GM19193 (cell line): ENCODE results near the gene ERI3.

Experiments
- POLR2A ChIP-seq: IDR thresholded peaks from 4 replicates; pipeline ENCODE4 v1.6.1; 2011; ENCODE audit not compliant: insufficient read depth, insufficient read length; ENCODE audit errors: extremely low read depth

ERI3 gene

DNA sequence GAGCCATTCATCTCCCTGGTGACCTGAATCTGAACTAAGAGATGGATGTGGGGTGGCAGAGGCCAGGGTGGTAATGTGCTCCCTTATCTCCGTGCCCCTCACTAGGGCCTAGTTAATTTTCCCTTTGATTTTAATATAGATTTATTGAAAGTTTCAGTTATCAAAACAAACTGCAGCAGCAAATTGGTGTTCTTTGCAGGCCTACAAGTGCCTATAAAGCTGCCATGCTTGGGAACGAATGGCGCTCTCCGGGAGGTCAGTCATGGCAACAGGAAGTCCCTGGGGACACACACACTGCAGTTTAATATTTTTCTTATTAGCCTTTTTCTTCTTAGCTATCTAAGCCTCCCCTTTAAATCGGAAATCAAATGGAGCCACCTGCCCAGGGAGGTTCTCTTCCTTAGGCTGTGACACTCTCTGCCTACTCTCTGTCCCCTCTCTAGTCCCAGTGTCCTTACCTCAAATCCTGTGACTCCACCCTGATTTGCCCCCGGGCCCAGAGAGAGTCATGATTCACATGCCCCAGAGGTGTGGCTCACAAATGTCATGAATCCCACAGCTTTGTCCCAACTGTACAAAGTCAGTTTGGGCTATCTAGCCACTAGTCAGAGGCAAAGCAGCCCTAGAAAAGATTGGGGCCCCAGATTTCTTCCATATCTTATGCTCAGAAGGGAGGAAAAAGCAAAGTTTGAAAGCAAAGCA lies 4.3 kb upstream of the ERI3 start:
- no peak for TF ChIP-seq POLR2A

DNA sequence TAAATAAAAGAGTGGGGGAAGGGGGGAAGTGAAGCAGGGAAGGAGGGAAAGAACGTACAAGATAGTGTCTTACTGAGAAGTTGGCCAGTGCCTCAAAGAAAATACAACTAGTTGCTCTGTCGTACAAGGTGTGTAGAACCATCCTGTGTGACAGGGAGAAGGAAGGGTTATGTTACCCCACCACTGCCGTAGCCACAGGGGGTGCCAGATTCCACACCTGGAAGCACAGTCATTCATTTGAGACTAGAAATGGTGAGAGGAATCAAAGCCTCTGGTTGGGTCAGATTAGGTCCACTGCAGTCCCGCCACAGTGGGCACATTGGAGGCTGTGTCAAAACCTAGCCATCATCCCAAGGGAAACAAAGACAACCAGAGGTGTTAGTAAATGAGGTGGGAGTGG lies 2.7 kb upstream of the ERI3 start:
- TF ChIP-seq POLR2A = no peak

DNA sequence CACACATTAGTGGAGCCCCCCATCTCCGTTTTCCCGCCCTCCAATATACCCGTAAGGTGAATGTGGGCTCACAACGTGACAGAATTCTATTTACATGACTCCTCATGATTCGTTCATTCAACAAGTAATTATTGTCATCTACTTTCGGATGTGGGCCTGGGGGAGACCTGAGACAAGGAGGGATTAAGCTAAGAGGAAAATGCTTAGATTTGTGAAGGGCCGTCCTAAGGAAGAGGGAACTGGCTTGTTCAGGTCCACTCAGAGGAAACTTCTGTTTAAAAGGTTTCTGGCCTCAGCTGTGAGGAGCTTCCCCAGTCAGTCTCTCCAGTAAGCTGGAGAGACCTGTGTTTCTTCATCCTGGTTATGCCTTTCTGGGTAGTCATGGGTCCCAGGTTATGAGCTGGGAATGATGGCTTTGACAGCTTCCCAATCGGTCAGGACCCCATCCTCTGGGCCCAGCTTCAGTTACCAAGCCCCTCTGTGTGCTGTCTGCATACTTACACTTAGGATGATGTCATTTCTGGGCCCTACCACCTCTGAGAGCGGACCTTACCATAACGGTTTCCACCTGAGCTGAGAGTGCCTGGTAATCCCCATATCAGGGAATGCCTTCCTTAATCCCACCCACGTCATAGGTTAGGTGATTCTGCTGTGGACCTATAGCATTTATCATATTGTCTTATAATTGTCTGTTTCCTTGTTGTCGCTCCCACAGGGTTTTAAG lies 687 bp upstream of the ERI3 start:
- TF ChIP-seq POLR2A = no peak

DNA sequence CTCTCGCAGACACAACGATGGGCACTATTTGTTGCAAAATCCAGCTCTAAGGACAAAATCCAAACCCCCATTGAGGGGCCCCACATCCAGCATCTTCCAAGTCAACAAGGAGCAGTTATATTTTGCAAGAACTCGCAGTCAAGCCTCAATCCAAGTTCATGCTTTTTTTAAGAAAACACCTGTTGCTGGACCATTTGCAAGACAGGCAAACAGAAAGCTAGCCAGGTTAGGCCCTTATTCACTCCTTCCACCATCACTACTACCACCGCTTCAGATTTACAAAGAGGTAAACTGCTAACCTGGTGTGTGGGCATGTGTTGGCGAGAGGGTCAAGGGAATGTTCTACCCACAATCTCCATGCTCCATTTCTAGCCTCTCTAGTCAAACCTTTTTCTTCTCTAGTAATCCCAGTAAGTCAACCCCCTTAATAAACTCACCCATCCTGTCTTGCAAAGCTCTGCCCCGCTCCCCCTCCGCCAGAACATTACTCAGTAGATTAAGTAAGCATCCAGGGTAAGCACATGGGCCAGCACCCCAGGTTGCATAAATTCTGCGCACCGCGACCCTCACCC lies 703 bp downstream of the ERI3 start:
- TF ChIP-seq POLR2A = no peak

DNA sequence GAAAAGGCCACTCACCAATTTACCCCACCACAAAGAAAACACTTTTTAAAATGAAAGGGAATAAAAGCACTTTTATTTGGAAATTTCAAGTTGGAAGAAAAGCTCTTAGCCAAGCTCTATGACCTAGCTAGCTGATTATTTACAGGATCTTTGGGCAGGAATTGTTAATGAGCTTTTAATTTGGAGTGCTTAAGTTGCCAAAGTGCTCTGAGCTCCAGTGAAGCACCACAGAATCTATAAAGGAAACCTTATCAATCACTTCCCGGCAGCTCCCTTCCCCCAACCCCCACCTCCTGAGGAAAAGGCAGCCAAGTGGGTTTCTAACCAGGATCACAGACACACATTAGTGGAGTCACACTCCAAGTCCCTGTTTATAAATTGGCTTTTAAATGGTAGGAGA lies 1.5 kb downstream of the ERI3 start:
- TF ChIP-seq POLR2A = no peak

DNA sequence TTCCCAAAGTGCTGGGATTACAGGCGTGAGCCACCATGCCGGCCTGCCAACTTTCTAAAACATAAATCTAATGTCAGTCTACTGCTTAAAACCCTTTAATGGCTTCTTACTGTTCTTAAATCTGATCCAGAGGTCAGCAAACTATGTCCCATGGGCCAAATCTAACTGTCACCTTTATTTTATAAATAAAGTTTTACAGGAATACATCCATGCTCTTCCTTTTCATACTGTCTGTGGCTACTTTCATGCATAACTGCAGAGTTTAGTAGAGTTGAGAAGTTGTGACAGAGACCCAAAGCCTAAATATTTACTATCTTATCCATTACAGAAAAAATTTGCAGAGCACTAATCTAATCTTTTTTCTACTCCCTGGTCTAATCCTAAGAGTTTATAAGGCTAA lies 3.8 kb downstream of the ERI3 start:
- no peak for TF ChIP-seq POLR2A

DNA sequence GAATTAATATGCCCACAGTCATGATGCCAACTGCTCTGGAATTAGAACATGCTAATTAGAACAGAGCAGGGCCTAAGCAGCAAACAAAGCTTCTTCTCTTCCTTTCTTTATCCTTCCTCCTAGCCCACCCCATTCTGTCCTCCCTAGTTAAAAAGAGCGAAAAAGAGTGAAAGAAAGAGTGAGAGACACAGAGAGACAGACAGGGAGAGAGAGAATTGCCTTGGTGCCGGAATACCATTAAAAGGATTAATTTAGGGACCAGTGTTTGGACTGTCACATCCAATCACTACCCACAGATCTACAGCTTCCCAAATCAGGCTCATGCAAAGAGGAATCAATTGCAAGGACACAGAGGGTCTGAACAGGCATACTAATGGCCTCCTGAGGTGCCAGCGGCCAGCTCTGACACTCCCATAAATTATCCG lies 7.0 kb downstream of the ERI3 start:
- no peak for TF ChIP-seq POLR2A

DNA sequence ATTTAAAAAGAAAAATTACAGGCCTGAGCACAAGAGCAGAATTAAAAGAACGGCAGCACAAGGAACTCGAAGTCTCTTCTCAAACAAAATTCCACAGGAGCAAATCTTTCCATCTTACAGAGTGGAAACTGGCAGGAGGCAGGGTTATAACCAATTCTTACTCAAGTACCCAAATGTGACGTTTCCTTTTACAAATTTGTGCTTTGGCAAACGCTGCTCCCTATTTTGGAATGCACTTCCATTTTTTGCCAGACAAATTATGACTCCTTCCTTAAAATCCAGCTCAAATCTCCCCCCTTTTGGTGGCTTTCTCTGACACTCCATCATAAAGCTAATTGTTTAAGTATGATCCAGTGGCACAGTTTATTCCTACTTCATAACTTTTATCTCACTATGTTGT lies 7.8 kb downstream of the ERI3 start:
- no peak for TF ChIP-seq POLR2A

DNA sequence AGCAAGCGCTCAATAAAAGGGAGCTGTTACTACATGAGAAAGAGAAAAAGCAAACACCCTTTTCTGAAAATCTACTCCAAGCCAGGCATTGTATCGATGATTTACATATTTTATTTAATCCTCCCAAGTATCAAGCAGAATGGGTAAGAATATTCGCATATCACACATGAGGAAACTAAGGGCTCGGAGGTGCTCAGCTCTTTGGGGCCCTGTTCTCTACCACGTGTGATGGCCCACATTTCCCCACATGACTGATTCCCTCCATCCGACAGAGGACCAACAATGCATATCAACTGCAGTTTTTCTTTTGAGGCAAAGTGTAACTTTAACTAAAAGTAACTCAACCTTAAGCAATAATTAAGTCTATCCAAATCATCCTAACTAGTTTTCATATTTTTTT lies 8.2 kb downstream of the ERI3 start:
- no peak for TF ChIP-seq POLR2A

DNA sequence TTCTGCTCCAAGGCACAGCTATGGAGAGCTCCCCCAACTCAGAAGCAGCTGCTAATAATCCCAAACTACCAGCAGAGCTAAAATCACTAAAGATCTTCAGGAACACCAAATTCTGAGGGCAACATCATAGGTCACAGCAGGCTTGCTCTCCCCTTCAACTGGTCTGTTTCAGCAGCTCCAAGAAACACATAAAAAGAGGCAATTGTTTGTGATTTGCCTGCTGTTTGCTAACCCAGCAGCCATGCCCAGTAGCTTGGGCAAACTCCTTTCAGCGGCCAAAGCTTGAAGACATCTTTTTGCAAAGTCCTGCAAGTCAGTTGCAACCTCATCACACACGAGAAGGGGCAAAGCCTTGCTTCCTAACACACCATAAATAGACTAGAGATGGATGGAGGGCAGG lies 8.9 kb downstream of the ERI3 start:
- no peak for TF ChIP-seq POLR2A

DNA sequence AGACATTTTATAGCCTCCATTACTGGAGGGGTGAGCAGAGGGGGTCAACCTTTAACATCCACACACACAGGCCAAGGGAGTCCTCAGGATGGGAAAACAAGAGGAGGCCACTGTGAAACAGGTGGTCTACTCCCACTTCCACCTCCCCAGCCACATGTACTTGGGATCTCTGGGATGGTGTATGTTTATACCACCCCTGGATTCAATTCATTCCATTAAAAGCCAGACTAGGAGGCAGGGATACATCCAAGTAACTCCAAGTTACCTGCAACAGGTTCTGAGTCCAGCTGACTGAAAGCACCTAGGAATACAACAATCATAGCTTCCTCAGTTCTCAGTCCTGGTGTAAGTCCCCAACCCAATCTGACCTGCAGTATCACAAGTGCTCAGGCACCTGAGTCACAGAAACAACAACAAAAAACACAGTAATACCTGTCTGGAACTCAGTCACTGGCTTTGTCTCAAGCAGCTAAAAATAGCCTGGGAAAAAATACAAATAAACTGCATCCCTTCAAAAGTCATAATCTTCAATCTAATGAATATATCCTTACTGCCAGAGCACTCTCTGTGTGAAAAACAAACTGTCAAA lies 9.8 kb downstream of the ERI3 start:
- TF ChIP-seq POLR2A = no peak

DNA sequence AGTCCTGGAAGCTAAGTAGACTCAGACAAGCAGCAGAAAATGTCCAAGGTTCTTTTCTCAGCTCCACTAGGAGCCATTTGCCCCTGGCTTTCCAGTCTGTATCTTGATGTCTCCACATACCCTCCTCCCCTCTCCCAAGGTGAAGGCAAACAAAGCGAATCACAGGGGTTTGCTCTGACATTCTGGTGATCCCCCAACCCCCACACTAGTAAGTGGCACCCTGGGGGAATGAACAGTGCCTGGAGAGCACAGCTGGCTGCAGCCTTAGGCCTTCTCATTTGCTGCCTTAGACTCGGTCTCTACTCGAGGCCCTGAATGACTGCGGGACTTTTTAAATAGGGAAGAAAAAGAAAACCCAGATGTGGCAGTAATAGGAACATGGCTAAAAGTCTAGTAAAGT lies 15.3 kb downstream of the ERI3 start:
- no peak for TF ChIP-seq POLR2A

DNA sequence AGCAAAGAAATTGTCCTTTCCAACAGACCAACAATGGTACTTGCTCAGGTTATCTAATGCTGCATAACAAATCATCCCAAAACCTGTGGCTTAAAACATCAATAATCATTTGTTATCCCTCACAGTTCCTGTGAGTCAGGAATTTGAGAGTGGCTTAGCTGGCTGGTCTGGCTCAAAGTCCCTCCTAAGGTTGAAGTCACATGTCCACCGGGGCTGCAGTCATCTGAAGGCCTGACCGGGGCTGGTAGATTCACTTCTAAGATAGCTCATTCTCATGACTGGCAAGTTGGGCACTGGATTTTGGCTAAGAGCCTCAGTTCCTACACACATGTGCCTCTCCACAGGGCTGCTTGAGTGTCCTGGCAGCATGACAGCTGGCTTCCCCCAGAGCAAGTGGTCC lies 16.9 kb downstream of the ERI3 start:
- no peak for TF ChIP-seq POLR2A

DNA sequence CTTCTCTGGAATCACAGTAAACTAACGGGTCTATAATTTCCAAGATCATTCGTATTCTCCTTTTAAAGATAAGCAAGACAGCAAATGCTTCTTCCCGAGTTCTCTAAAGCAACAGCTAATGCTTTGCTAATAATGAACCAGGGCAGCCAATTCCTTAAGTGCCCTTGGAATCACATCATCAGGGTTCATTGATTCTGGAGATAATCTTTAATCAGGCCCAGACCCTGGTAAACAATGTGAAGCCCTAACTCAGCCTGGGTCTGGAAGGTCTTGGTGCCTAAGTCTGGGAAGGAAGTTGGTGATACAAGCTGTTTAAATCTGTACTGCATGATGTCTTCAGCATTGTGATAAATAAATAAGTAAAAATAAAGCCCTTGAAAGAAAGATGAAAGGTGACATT lies 18.4 kb downstream of the ERI3 start:
- no peak for TF ChIP-seq POLR2A

DNA sequence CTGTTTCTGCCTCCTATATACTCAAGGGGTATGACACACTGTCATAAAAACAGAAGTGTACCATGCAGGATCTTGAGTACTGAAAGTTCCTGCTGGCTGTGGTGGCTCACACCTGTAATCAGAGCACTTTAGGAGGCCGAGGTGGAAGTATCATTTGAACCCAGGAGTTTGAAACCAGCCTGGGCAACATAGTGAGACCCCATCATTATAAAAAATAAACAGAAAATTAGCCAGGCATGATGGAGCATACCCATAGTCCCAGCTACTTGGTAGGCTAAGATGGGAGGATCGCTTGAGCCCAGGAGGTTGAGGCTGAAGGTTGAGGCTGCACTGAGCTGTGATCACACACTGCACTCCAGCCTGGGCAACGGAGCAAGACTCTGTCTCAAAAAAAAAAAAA lies 20.1 kb downstream of the ERI3 start:
- no peak for TF ChIP-seq POLR2A

DNA sequence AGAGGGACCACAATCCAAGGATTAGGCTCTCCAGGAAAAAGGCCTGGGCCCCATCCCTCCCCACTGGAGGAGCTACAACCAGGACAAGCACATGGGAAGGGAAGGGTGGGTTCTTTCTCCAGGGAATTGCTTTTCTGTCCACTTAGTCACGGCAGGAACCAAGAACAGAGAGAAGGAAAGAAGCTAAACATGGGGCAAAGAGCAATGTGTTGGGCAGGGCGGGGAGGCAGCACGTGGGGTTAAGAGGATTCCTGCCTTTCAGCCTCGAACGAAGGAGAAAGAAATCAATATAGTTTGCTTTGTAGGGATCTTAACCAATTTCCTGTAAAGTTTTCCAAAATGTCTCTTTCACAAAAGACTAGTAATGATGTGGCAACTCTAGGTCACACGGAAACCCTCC lies 21.7 kb downstream of the ERI3 start:
- TF ChIP-seq POLR2A = no peak
